ENCODE results near the gene FKRP. TPM values are rescaled to one million over a fixed set of nuclear protein-coding genes. Genes with fewer than 3 reads are reported as not detected.
A peak's percentile ranks its signal among the peaks of the same experiment; 100 is the strongest.

The FKRP gene
- total RNA-seq, 1 donor from 2014 or later, result 37.0 TPM

GRCh38 chr19:46730595-46730994 is 15.3 kb upstream of the FKRP start:
- no peak overlapping the region for H3K4me3 Mint-ChIP-seq
- no peak for TF ChIP-seq CTCF (IDR thresholded peaks at IDR 0.05; ENCODE audit: unreplicated experiment)
- peaks cover 17% of the 10 kb centered on the region for H3K36me3 Mint-ChIP-seq
- no peak for DNase-seq (ENCODE audit: low spot score in 2 of 2, unreplicated experiment in 2 of 2)
- H3K4me1 Mint-ChIP-seq, result peaks cover 13% of the 10 kb centered on the region
- H3K9me3 Mint-ChIP-seq, result no peaks in the 10 kb centered on the region
- H3K27ac Mint-ChIP-seq, result no peak overlapping the region
- no peaks in the 10 kb centered on the region for H3K27me3 Mint-ChIP-seq (ENCODE audit: low read depth)

DNA sequence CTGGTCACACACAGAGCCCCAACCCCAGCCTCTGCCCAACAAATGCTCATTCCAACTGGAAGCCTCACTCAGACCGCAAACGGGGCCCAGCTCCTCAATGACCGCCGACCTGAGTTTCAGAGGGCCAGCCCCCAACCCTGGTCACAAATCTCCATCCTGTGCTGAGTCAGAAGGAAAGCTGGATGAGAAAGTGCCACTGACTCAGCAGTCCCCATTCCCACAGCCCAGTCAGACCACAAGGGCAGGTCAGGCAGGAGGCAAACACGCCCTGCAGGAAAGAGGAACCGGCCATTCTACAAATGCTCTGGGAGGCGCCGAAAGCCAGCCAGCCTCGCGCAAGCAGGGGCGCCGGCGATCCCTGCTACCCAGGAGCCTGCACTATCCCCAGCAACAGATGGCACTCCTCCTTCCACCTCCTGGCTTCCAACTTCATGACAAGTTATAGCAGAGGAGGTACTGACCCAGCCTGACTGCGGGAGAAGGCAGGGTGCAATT is 14.8 kb upstream of the FKRP start:
- H3K9me3 Mint-ChIP-seq, result no peaks in the 10 kb centered on the region
- H3K27me3 Mint-ChIP-seq (ENCODE audit: low read depth), result no peaks in the 10 kb centered on the region
- no peak overlapping the region for H3K27ac Mint-ChIP-seq
- TF ChIP-seq CTCF (IDR thresholded peaks at IDR 0.05; ENCODE audit: unreplicated experiment), result no peak
- peaks cover 13% of the 10 kb centered on the region for H3K36me3 Mint-ChIP-seq
- H3K4me3 Mint-ChIP-seq, result no peak overlapping the region
- H3K4me1 Mint-ChIP-seq, result peaks cover 13% of the 10 kb centered on the region
- DNase-seq (ENCODE audit: low spot score in 2 of 2, unreplicated experiment in 2 of 2), result no peak

DNA sequence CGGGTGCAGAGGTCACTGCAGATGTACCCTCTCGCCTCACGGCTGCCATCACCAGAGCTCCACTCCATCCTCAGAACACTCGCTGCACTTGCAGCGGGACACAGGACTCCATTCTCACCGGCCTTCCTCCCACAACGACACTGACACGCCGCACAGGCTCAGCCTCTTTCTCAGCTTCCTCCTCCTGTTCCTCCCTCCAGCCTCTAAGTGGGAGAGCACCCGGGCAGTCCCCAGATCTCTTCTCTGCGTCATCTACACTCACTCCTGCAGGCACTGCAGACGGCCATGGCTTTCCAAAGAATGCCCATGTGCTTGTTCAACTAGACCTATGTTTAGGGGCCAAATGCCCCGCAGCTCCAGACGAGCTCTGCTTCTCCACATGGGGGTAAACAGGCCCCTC is 14.3 kb upstream of the FKRP start:
- H3K4me3 Mint-ChIP-seq, result no peak overlapping the region
- peak overlapping the region; percentile 15 for H3K27ac Mint-ChIP-seq
- peaks cover 13% of the 10 kb centered on the region for H3K36me3 Mint-ChIP-seq
- H3K9me3 Mint-ChIP-seq, result no peaks in the 10 kb centered on the region
- H3K27me3 Mint-ChIP-seq (ENCODE audit: low read depth), result no peaks in the 10 kb centered on the region
- no peak for DNase-seq (ENCODE audit: low spot score in 2 of 2, unreplicated experiment in 2 of 2)
- TF ChIP-seq CTCF (IDR thresholded peaks at IDR 0.05; ENCODE audit: unreplicated experiment), result no peak
- peaks cover 13% of the 10 kb centered on the region for H3K4me1 Mint-ChIP-seq

DNA sequence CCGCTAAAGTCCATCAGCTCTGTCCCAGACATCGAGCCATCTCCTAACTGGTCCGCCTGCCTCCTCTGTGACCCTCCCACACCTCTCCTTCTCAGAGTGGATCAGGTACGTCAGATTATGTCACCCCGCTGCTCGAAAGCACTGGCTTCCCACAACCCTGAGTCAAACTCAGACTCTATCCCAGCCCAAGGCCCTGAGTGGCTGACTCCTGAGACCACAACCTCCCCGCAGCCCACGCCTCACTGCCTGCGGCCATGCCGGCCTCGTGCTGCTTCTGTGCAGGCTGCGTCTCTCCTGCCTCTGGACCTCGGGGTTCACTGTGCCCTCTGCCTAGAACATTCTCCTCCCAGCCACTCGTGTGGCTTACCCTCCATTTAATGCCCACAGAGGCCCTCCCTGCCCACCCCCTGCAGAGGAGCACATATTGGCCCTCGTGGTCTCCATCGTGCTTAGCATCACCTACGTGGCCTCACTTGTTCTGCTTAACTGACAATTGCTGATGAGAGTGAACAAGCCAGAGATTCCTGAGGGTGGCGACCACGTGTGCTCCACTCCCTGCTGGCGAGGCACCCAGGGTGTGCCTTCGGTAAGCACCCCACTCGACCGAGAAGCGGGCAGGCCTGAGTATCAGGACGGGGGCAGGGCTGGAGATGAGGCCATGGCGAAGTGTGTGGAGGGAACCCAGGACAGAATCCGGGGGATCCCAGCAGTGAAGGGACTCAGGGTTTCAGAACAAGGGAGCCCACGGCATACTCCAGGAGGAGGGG is 13.5 kb upstream of the FKRP start:
- Mint-ChIP-seq H3K4me3 (no peak overlapping the region), H3K9me3 (no peaks in the 10 kb centered on the region), H3K4me1 (peaks cover 13% of the 10 kb centered on the region), H3K36me3 (peaks cover 16% of the 10 kb centered on the region), H3K27ac (peak overlapping the region; percentile 15), H3K27me3 (ENCODE audit: low read depth) (no peaks in the 10 kb centered on the region)
- DNase-seq (ENCODE audit: low spot score in 2 of 2, unreplicated experiment in 2 of 2), result no peak
- no peak for TF ChIP-seq CTCF (IDR thresholded peaks at IDR 0.05; ENCODE audit: unreplicated experiment)

DNA sequence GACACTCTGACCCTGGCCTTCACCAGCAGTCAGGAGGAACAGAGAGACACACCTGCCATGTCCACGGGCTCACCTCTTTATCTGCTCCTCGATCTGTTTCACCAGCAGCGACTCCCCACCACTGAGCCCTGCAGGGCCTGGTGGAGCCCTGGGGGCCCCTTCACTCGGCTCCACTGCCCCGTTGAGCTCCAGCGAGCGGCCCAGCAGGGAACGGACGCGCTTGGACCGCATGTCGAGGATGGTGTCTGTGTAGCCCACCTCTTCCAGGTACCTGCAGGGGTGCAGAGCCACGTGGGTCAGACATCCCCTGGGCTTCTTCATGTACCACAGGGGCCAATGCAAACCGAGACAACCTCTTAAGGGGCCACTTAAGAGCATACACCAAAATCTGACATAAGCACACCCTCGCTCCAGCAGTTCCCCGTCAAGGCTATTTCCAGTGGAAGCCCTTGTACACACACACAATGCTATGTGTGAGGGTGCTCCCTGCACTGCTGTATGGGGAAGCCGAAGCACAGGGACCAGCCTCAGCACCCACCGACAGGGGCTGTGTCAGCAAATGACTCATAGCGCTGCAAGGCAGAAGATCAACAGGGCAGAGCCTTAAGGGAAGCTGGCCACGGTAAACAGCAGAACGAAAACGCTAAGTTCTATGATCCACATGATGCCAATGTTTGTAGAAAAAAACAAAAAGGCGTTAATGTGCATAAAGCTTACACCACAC is 12.7 kb upstream of the FKRP start:
- DNase-seq (ENCODE audit: low spot score in 2 of 2, unreplicated experiment in 2 of 2), result no peak
- H3K36me3 Mint-ChIP-seq, result peaks cover 22% of the 10 kb centered on the region
- H3K4me1 Mint-ChIP-seq, result peaks cover 13% of the 10 kb centered on the region
- no peak overlapping the region for H3K27ac Mint-ChIP-seq
- no peaks in the 10 kb centered on the region for H3K27me3 Mint-ChIP-seq (ENCODE audit: low read depth)
- no peaks in the 10 kb centered on the region for H3K9me3 Mint-ChIP-seq
- no peak overlapping the region for H3K4me3 Mint-ChIP-seq
- no peak for TF ChIP-seq CTCF (IDR thresholded peaks at IDR 0.05; ENCODE audit: unreplicated experiment)
